GM21619 (cell line): ENCODE measurements around the gene ZNF525.
"Not testable (repeated sequence)": the region's sequence is repeated elsewhere in the genome, so short reads cannot be mapped to it uniquely, and the experiment has no call there.

Source experiments
- ATAC-seq: cut with Tn5 transposase; IDR thresholded peaks from one replicate; pipeline ENCODE4 v1.9.1; 2021; ENCODE audit not compliant: unreplicated experiment

ZNF525 gene

DNA sequence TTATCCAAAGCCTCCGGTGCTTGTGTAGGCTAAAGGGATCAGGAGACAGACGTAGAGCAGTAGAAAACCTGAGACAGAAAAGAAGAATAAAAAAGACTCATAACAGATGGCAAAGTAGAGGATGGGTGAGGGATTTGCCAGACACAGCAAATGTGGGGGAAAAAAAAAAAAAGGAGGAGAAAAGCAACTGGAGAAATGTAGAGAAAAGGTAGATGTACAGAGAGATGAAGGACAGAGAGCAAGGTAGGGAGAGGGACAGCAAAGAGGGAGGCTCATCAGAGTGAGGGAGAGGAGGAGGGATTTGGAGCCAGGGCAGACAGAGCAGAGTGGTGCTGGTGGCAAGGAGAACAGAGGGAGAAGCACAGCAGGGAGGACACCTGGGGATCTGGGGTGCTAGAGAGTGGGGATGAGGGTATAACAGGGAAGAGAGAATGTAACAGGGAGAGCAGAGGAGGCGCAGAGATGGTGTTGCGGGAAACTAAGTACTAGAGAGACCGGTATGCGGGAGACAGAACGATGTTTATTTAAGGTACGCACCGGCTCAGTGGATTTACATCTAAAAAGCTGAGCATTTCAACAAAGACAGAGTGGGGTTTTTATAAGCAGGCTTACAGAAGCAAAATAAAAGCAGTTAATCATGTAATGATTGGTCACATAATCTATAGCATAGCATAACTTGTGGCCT, 30.5 kb downstream of the ZNF525 start:
- not testable (repeated sequence) for ATAC-seq

DNA sequence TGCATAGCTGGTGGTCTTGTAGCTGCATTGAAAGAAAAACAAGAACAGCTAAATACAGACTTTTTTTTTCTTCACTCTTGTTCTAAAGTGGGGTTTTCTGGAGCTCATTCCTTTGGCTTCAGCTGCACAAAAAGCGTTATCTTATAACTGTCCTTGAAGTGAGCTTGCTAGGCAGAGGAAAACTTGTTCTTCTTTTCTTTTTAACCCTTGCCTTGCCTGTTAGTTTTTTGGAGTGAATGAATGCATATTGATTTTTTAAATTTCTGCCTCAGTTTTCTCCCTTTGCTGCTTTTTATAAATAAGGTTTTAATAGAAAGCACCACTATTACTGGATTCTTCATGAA, 31.0 kb downstream of the ZNF525 start:
- no peak for ATAC-seq

DNA sequence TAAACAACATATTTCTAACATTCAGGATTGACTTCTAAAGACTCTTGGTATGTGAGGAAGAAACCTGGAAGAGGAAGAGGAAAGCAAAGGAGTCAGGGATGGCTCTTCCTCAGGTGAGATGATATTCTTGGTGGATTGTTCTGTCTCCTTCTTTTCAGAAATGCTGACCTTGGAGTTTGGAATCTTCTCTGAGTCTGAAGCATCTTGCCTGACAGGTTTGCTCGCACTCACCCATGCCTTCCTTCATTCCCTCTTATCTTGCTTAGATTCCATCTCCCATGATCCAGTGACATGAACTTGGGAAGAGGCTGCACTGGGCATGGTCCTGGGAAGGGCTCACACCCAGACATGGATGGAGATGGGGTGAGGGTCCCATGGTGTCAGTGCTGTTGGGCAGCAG, 32.4 kb downstream of the ZNF525 start:
- not testable (repeated sequence) for ATAC-seq

DNA sequence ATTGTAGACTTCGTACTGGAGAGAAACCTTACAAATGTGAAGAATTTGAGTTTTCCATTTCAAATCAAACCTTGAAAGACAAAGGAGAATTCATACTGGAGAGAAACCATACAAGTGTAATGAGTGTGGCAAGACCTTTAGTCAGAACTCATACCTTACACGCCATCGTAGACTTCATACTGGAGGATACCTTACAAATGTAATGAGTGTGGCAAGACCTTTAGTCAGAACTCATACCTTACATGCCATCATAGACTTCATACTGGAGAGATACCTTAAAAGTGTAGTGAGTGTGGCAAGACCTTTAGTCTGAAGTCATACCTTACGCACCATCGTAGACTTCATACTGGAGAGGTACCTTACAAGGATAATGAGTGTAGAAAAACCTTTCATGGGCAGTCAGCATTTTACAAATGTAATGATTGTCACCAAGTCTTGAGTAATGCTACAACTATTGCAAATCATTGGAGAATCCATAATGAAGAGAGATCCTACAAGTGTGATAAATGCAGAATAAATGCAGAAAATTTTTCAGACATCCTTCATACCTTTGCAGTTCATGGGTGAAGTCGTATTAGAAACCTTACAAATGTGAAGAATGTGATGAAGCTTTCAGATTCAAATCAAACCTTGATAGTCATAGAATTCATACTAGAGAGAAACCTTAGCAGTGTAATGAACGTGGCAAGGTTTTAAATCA, 44.1 kb downstream of the ZNF525 start:
- no peak for ATAC-seq

DNA sequence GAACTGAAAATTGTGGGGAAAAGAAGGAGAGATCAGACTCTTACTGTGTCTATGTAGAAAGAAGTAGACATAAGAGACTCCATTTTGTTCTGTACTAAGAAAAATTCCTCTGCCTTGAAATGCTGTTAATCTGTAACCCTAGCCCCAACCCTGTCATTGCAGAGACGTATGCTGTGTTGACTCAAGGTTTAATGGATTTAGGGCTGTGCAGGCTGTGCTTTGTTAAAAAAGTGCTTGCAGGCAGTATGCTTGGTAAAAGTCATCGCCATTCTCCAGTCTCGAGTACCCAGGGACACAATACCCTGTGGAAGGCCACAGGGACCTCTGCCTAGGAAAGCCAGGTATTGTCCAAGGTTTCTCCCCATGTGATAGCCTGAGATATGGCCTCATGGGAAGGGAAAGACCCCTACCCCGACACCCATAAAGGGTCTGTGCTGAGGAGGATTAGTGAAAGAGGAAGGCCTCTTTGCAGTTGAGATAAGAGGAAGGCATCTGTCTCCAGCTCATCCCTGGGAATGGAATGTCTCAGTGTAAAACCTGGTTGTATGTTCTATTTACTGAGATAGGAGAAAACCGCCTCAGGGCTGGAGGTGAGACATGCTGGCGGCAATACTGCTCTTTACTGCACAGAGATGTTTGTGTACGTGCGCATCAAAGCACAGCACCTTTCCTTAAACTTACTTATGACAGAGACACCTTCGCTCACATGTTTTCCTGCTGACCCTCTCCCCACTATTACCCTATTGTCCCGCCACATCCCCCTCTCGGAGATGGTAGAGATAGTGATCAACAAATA, 55.2 kb downstream of the ZNF525 start:
- ATAC-seq: not testable (repeated sequence)

DNA sequence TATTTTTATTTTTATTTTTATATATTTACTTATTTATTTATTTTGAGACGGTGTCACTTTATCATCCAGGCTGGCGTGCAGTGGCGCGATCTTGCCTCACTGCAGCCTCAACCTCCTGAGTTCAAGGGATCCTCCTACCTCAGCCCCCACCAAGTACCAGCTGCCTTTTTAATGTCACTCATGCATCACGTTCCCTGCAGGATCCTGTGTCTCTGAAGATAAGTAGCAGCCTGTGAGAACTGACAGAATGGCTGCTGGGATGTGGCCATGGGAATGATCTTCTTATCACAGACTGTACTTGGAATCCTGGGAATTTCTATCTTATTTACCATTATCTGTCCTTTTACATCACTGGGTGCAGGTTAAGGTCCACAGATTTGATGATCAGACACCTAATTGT, 57.0 kb downstream of the ZNF525 start:
- no peak for ATAC-seq

DNA sequence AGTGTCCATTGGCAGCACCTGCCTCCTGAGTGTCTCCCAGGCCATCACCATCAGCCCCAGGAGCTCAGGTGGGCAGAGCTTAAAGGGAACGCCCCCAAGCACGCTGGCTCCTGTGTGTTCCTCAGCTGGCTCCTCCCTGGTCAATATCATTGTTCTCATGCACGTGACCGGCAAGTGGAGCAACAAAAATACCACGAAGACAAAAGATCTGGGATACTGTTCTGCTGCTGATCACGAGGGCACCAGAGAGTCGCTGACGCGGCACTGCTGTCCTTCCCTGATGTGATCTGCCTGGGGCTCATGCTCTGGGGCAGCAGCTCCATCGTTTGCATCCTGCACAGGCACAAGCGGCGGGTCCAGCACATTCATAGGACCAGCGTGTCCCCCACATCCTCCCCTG, 57.6 kb downstream of the ZNF525 start:
- ATAC-seq: not testable (repeated sequence)

DNA sequence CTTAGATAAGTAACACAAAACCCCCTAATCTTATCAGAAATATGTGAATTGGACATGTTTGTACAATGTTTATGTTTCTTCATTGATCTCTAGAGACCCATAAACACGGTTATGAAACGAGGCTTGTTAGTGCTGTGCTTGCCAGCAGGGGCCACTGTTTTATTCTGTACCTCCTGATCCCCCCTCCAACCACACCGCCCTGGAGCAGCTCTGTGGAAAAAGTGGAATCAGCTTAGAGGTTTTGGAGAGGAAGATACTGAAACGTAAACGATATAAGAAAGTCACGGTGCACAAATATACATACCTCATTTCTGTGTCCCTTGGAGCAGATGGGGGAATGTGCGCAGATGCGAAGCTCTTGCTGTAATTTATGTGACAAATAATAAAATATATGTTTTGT, 58.2 kb downstream of the ZNF525 start:
- not testable (repeated sequence) for ATAC-seq

DNA sequence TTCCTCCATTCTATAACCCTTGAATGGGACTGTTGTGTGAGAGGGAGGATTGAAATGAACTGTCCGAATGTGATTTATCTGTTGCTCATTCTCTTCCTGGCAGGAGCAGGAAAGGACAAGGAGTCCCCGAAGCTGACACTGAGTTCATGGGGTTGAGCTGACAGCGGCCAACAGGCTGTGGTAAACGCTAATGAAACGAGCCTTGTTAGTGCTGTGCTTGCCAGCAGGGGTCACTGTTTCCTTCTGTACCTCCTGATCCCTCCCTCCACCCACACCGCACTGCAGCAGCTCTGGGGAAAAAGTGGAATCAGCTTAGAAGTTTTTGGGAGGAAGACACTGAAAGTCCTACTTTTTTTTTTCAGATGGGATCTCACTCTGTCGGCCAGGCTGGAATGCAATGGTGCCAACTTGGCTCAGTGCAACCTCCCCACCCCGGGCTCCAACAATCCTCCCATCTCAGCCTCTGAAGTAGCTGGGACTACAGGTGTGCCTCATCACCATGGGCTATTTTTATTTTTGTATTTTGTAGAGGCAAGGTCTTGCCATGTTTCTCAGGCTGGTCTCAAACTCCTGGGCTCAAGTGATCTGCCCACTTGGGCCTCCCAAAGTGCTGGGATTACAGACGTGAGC, 59.6 kb downstream of the ZNF525 start:
- ATAC-seq: no peak

DNA sequence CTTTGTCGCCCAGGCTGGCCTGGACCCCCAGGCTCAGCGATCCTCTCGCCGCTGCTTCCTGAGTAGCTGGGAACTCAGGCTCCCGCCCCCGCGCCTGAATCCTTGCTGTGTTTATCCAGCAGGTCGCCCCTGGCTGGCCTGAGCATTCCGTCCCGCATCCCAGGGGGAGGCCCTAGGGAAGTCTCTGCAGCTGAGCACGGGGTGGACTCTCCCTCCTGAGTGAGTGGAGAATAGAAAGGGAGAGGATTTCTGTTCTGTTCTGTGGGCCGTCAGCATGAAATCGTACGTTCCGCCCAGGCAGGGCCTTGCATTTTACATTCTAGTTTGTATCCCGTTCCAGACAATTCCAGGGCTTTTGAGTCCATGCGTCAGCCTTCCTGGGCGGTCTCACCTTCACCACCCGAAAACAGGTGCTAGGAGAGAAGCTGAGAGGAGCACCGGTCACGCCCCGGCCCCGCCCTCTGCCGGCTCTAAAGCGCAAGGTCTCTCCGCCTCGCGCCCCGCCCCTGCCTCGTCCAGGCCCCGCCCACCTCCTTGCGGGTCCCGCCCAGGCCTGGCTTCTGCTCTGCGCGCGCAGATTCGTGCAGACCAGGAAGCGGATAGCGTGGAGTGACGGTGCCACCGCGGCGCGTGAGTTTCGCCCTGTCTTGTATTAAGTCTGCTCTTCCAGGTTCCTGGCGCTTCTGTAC, 66.0 kb downstream of the ZNF525 start, which contains the start of gene ZNF761:
ZNF761 (plus strand) TSS at position 586 of the 689 bp plus-strand sequence. CDS start 15,285 bp downstream, outside the sequence.
- peak; percentile 95 for ATAC-seq

DNA sequence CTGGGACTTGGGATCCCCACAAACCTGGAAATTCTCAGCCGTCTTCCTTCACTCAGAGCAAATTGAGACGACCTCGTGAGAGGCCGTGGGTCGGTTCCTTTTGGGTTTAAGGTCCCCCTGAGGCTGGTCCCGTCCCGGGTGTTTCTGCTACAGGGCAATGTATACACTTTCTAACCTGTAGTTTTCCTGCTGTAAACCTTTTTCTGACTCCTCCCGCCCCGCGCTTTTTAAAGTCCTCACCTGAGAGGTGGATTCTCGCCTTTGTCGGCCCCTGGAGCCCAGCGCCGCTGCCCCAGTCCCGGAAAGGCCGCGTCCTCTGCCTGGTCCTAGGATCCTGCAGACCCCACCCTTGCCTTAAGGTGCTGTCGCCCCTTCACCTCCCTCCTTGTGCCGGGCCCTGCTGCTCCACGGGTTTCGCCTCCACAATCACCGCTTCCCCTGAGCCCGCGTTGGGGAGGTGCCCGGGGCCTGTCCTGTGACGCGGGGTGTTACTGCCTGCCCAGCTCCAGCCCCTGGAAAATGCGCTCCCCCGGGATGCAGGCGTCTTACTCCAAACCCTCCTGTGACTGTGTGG, 66.7 kb downstream of the ZNF525 start:
- peak; percentile 20 for ATAC-seq
